HG03175 (cell line): ENCODE results near the gene AKAP7.
"Not testable (repeated sequence)": the region's sequence is repeated elsewhere in the genome, so short reads cannot be mapped to it uniquely, and the experiment has no call there.

Experiments
- ATAC-seq: cut with Tn5 transposase; IDR thresholded peaks from one replicate; pipeline ENCODE4 v1.9.1; 2021; ENCODE audit warnings: mild to moderate bottlenecking, moderate library complexity; ENCODE audit not compliant: unreplicated experiment

The AKAP7 gene

GRCh38 chr6:131135244-131136020, at the start of gene AKAP7:
TSS of gene AKAP7 (plus strand) at chr6:131135467. CDS start at chr6:131135764, 297 bp downstream.
- ATAC-seq: peak; percentile 80

DNA sequence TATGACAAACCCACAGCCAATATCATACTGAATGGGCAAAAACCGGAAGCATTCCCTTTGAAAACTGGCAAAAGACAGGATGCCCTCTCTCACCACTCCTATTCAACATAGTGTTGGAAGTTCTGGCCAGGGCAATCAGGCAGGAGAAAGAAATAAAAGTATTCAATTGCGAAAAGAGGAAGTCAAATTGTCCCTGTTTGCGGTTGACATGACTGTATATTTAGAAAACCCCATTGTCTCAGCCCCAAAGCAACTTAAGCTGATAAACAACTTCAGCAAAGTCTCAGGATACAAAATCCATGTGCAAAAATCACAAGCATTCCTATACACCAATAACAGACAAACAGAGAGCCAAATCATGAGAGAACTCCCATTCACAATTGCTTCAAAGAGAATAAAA, 44.9 kb upstream of the AKAP7 start:
- ATAC-seq: not testable (repeated sequence)

GRCh38 chr6:131091944-131092343, 43.3 kb upstream of the AKAP7 start:
- ATAC-seq: not testable (repeated sequence)

GRCh38 chr6:131093334-131093733, 41.9 kb upstream of the AKAP7 start:
- no peak for ATAC-seq

- no peak for ATAC-seq
Observed at GRCh38 chr6:131096786-131097185, 38.5 kb upstream of the AKAP7 start.

GRCh38 chr6:131101911-131102680, 33.2 kb upstream of the AKAP7 start:
- no peak for ATAC-seq

- no peak for ATAC-seq
Observed at GRCh38 chr6:131103296-131103695, 32.0 kb upstream of the AKAP7 start.

DNA sequence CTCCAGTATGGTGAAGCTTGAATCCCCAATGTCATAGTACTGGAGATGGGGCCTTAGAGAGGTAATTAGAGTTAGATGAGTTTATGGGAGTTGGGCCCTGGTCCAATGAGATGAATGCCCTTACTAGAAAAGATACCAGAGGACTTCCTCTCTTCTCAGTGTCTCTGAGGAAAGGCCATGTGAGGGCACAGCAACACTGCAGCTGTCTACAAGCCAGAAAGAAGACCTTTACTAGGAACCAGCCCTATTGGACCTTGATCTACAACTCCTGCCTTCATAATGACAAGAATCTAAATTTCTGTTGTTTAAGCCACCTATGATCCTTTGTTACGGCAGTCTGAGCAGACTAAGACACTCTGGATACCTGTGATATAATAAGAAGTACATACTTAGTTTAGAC, 31.4 kb upstream of the AKAP7 start:
- ATAC-seq: no peak

GRCh38 chr6:131107151-131107550, 28.1 kb upstream of the AKAP7 start:
- ATAC-seq: no peak

GRCh38 chr6:131112249-131112648, 23.0 kb upstream of the AKAP7 start:
- ATAC-seq: no peak

DNA sequence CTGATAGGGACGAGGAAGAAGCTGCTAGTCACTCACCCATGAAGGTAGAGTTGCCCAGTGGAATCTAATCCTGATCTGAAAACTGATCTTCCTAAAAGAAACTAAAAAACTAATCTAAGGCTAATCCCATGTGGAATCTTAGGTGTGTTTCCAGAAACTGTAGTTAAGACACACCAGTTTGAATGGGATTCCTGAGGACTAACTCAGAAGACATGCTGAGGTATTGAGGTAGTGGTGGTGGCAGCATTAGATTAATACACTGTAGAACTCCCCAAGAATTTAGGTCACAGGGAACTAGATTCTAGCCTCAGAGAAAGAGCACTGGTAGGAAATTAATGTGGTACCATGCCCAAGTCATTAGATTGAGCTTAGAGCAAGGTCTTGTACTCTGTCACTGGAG, 19.6 kb upstream of the AKAP7 start:
- ATAC-seq: no peak

DNA sequence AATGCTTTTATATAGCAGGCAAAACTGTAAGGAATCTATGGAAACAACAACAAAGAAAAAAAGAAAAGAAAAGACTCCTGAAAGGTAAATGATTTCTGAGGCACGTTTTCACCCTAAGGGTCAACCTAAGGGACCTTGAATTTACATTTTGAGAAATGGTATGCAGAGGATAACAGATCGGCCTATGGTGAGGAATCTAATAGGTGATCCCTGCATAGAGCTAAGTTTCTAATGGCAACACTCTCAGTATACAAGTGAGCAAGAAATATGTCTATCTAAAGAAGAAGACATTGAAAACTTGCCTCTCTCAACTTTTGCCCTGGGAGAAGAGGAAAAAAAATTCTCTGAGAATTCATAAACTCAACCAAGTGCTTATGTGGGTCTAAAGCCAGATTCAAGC, 18.9 kb upstream of the AKAP7 start:
- no peak for ATAC-seq

GRCh38 chr6:131116755-131117360, 18.4 kb upstream of the AKAP7 start:
- ATAC-seq: no peak

- ATAC-seq: no peak
Observed at GRCh38 chr6:131117878-131118277, 17.4 kb upstream of the AKAP7 start.

DNA sequence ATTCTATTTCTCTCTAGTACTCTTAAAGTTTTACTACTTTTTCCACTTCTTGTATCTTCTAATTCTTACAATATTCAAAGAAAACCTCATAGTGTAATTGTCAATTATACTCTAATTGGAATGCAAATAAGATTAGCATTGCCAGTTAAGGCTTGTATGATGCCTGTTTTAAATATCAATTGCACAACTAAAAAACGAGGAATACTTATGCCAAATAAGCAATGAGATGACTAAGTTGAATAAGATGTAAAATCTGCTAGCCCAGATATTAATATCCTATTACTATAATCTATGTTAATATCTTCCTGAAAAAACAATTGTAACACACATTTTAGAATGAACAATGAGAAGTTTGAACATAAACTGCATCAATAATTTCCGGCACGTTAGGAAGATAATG, 13.3 kb upstream of the AKAP7 start:
- ATAC-seq: no peak

DNA sequence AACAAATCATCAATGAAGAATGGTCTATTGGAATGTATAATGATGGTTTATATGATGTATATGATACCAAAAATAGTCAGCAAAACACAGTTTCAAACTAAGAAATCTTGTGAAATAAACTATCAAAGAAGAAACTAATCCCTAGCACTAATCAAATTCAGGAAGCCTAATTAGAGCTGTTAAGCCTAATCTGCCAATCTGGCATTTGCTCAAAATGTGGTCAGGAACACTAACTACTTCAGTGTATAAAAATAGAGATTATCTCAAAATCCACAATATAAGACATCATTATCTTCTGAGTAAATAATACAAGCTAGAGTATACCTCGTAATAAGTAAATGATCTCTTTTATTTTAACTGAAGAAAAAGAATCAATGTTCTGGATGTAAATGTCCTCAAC, 12.8 kb upstream of the AKAP7 start:
- ATAC-seq: no peak

DNA sequence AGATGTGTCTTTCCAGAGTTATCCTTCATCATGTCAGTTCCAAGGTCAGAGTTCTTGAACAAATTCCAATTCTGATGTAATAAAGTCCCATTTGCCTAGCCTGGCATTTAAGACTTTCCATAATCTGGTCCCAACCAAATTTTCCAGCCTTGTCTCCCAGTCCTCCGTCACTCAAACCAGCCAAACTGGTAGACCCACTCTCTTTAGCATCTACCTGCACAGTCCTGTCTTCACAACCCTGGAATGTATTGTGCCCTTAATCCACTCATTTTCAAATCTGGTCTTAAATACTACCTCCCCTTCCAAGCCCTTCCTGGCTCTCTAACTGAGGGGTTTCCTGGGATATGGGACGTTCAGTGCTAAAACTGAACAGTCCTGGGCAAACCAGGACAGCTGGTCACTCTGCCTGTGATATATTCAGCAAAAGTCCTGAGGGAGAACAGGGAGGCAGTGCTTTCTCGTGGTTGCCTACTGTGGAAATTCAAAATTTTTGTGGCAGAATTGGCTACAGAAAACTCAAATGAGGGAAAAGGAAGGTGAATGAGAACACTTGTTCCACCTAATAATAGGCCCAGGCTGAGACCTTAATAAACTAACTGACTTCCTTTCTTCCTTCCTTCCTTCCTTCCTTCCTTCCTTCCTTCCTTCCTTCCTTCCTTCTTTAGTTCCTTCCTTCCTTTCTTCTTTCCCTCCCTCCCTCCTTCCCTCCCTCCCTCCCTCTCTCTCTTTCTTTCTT, 10.8 kb upstream of the AKAP7 start:
- no peak for ATAC-seq

GRCh38 chr6:131125431-131125830, 9.8 kb upstream of the AKAP7 start:
- ATAC-seq: no peak

DNA sequence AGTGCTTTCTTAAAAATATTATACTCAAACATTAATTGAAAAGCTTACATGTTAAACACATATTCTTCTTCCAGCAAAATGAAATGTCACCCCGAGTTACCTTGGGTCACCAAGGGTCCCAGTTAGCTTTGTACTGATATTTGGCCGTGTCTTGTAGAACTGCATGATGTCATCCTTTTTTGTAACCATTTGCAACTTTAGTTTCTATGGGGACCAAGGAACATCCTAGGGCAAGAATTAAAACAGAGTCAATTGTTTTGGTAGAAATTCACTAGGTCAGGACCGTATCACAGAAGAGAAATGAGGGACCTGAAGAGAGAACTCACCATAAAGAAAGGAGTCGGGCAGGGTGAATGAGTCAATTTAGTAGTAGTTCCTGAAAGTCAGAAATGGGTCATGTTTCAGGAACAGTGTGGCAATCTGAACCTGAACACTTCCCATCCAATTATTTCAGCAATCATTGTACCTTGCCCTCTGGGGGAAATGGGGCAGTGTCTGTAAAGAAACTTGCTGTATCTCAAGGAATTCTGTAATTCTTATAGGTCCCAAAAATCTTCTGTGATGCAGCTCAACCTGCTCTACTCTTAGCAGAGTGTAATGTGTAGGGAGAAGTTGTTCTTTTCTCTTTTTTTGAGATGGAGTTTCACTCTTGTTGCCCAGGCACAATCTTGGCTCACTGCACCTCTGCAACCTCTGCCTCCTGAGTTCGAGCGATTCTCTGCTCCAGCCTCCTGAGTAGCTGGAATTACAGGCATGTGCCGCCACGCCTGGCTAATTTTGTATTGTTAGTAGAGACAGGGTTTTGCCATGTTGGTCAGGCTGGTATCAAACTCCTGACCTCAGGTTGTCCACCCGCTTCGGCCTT, 5.3 kb upstream of the AKAP7 start:
- no peak for ATAC-seq

GRCh38 chr6:131130554-131130940, 4.7 kb upstream of the AKAP7 start:
- no peak for ATAC-seq
